A549 treated with CORT108297 at 1 μM for 4 hours (cell line): ENCODE measurements around the gene SARM1. TPM values are rescaled to one million over a fixed set of nuclear protein-coding genes. Genes with fewer than 3 reads are reported as not detected.

Source experiments
- total RNA-seq: library from RNA; stranded (reverse); fragments of 200-300 nt; extraction: Qiagen RNA extraction; gene quantifications from 5 replicates; pipeline ENCODE4 v1.2.3, GENCODE V29; 2022

Gene SARM1
- 4.4 to 7.4 TPM (median 6.2 TPM) in 5 replicates for total RNA-seq

DNA sequence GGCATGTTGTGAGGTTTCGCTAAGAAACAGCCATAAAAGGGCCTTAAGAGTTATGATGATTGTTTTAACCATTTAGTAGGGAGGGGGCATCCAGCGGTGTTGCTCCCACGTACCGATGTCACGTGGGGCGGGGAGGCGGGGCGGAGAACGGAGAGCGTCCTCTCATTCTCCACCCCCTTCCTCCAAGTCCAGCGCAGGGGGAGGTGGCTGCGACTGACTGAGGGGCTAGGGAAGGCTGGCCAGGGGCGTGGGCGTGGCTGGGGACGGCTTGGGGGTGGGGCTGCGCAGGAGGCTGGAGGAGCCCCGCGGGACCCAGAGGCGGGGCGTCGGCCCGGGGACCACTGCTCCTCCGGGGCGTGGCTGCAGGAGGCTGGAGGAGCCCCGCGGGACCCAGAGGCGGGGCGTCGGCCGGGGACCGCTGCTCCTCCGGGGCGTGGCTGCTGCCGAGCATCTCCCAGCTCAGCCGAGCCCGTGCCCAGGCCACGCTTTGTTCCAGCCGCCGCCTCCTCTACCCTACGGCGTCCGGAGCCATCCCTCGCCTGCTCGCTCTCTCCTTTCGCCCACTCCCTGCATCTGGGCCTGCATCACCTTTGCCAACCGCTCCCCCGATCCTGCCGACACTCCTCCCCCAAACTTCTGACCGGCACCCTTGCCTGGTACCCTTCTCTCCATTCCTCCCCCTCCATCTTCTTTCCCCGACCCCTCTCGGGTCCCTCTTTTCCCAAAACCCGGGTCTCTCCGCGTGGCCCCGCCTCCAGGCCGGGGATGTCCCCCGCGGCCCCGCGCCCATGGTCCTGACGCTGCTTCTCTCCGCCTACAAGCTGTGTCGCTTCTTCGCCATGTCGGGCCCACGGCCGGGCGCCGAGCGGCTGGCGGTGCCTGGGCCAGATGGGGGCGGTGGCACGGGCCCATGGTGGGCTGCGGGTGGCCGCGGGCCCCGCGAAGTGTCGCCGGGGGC, at the start of gene SARM1:
Gene SARM1 (plus strand): TSS at position 450 of the 958 bp plus-strand sequence. CDS start 339 bp downstream, at position 789.

DNA sequence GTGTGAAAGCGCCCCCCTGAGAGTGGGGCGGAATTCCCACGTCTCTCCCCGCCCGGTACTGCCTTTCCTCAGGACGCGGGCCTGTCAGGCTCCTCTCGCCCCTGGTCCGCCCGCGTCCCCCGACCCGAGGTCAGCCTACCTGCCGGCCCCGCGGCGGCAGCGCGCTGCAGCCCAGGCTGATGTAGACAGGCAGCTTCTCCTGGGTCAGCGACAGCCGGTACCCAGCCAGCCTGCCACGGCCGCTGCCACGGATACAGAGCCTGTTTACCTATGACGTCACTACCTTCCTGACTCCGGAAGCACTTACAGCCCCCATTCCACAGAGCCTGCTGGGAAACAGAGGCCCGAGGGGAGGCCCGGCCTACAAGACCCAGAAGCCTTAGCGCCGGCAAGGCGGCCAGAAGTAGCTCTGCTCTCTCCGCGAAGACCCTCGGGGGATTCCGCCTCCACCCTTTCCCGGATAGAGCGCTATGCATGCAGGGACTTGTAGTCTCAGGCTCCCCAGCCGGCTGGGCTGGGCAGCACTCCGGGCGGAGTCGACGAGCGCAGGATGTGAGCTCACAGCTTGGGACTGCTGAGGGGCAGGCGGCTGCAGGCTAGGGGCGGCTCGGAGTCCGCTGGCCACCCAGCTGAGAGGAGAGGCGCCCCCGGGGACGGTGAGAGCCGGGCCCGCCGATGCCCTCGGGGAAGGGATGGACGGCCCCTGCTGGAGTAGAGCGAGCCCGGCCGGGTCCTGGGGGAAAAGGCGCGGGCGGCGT, 36.1 kb upstream of the SARM1 start, which contains the start of the genes IFT20 and TNFAIP1:
Gene IFT20 (minus strand): TSS at position 272 of the 758 bp plus-strand sequence. CDS start 3,487 bp downstream, outside the sequence.
Gene TNFAIP1 (plus strand): TSS at position 561 of the 758 bp plus-strand sequence. CDS start 3,761 bp downstream, outside the sequence.

DNA sequence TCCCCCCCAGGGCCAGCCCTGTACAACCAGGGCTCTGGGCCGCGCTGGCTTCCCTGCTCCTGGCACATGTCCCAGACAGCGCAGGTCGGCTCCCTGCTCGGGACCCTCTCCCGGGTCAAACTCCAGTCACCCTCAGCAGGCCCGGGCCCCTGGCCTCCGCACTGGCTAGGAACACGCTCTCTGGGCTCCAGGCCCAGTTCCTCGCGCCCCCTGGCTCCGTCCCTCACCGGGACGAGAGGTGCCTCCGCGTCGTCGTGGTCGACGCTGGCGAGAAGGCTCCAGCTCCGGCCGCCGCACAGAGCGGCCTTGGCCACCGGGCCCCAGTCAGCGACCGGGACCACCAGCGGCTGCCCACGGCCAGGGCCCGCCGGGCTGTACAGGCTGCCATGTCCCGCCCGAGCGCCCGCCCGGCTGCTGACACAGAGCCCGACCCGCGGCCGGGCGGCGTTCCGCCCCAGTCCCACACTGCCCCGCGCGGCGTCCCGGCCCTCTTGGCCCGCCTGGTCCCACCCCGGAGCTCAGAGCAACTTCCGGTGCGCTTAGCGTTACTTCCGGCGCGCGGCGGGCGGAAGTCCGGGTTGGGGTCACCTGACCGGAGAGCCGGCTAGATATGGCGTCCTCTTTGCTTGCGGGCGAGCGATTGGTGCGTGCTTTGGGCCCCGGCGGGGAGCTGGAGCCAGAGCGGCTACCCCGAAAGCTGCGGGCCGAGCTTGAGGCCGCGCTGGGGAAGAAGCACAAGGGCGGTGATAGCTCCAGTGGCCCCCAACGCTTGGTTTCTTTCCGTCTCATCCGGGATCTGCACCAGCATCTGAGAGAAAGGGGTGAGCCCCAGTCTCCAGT, 14.2 kb upstream of the SARM1 start, which contains the start of gene POLDIP2:
Gene POLDIP2 (minus strand): TSS at position 467 of the 840 bp plus-strand sequence. CDS start 79 bp downstream, at position 388.

DNA sequence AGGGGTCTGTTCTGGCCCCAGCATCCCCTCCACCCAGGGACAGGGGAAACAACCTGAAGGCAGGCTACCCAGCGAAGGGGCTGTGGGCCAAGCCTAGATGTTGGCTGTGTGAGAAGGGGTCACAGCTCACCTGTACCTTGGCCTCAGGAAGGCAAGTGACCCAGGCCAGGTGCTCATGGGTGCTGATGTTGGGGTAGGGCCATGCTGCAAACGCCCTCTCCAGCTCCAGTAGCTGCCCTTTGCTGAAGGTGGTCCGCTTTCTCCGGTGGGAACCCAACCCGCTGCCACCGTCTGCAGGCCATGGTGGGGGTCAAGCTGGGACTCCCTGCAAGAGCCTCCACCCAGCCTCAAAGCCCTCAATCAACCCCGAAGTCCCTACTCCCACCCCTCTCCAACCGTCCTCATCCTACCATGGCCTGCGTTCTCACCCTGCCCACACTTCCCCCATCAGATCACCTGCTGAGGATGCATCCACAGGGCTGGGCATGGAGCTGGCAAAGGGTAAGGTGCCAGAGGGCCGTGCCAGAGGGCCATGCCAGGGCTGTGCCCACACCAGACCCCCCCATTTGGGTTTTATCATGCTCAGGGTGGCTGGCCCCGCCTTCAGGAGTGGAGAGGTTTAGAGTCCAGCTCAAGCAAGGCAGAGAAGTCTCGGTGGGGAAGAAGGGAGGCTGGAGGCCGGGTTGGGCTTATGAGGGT, 6.7 kb upstream of the SARM1 start, which contains the start of gene SEBOX:
Gene SEBOX (minus strand): TSS at position 535 of the 699 bp plus-strand sequence. CDS start 48 bp downstream, at position 487.

DNA sequence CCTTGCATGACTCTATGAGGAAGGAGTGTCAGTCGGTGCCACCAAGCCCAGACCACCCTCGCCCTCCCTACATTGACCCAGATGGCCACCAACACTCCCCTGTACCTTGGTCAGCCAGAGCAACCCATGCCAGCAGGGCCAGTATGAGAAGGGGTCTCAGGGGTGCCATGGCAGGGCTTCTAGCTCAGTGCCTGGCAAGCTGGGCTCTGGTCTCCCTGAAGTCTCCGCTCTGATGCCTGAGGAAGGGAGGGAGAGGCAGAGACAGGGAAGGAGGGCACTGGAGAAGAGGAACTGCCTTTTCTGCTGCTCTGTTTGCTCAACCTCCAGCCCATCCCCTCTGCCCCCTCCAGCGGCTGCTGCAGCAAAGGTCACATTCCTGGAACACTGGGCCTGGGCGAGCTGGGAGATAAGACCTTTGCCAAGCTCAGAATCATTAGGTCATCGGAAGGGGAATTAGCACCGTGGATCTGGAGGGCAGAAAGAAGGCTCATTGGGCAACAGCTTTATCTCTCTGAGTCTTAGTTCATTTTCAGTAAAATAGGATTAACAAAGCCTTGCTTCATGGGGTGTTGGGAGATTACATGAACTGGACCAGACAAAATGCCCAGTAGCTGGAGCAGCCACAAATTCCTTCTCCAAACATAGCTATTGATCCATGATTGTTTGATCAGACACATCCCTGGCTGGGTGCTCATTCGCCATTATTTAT, 1.3 kb upstream of the SARM1 start, which contains the start of gene VTN:
Gene VTN (minus strand): TSS at position 273 of the 709 bp plus-strand sequence. CDS start 104 bp downstream, at position 169.

DNA sequence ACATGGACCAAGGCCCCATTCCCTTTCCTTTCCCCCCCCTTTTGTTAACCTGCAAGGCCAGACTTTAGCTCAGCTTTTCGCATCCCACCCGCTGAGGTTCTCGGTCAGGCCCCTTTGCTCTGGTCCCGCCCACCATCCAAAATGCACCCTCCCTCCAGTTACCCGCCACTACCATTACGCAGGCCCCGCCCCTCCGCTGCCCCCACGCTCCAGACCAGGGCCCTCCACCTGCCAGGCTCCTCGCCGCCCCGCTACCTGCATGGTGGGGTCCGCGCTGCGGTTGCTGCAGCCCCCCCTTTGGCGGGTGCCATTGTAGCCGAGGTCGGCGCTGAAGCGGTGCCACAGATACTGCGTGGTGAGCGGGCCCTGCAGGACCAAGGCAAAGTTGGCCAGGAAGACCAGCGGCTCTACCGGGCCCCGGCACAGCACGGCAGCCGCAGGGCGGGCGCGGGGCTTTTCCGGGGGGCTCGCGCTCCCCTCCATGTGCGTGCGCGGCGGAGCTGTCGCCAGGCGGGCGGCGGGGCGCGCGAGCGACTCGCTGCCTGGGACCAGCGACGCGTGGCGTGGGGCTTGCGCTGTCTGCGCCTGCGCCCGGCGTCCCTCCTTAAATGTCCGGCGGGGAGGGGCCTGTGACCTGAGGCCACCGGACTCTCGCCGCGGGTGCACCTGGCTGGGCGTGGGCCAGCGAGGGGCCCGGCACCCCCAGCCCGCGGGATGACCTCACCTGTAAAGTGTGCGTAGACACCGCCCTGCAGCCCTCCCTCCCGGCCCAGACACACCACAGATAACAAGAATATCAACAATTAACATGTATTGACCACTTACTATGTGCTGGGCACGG, 34.4 kb downstream of the SARM1 start, which contains the start of gene SLC46A1:
Gene SLC46A1 (minus strand): TSS at position 581 of the 841 bp plus-strand sequence. CDS start 98 bp downstream, at position 483.

Other genes starting within 250 kb of the SARM1 start
- gene TMEM97, start 52.5 kb upstream of the SARM1 start, total RNA-seq: 45.4 to 51.5 TPM (median 48.0 TPM) in 5 replicates
- 53.7 to 58.8 TPM (median 57.1 TPM) in 5 replicates for gene IFT20, start 36.2 kb upstream of the SARM1 start, total RNA-seq
- 41.9 to 53.8 TPM (median 52.7 TPM) in 5 replicates for gene TNFAIP1, start 35.9 kb upstream of the SARM1 start, total RNA-seq
- gene POLDIP2, start 14.2 kb upstream of the SARM1 start, total RNA-seq: 139 to 165 TPM (median 165 TPM) in 5 replicates
- gene SEBOX, start 6.5 kb upstream of the SARM1 start, total RNA-seq: not detected in 5 replicates
- gene VTN, start 1.4 kb upstream of the SARM1 start, total RNA-seq: 16.9 to 24.9 TPM (median 20.6 TPM) in 5 replicates
- gene SLC46A1, start 34.5 kb downstream of the SARM1 start, total RNA-seq: 15.8 to 22.8 TPM (median 20.7 TPM) in 5 replicates
- 0.06 to 0.15 TPM (median 0.12 TPM) in 5 replicates for gene SLC13A2, start 102.0 kb downstream of the SARM1 start, total RNA-seq
- 0.02 to 0.06 TPM (median 0.04 TPM) in 4 of 5 replicates, not detected in the other for gene FOXN1, start 134.7 kb downstream of the SARM1 start, total RNA-seq
- gene UNC119, start 180.9 kb downstream of the SARM1 start, total RNA-seq: 22.3 to 36.4 TPM (median 32.0 TPM) in 5 replicates
- 55.5 to 65.3 TPM (median 61.2 TPM) in 5 replicates for gene PIGS, start 199.8 kb downstream of the SARM1 start, total RNA-seq
- 1.6 to 2.8 TPM (median 2.1 TPM) in 5 replicates for gene ALDOC, start 205.2 kb downstream of the SARM1 start, total RNA-seq
- 69.8 to 83.9 TPM (median 78.3 TPM) in 5 replicates for gene SPAG5, start 227.3 kb downstream of the SARM1 start, total RNA-seq
- gene RSKR, start 242.5 kb downstream of the SARM1 start, total RNA-seq: 3.0 to 5.5 TPM (median 4.8 TPM) in 5 replicates